ACHN (cell line): ENCODE results near the gene NCKAP5.
A peak's percentile ranks its signal among the peaks of the same experiment; 100 is the strongest.

Source experiments
- DNase-seq: peaks from one replicate; pipeline ENCODE4 v3.0.0-alpha.2; 2015
- in situ Hi-C: cut with HindIII; loops from 2 replicates; pipeline ENCODE4 v1.10.0; 2017; ENCODE audit warnings: low sequenced_read_pairs, low pct_ligation_motif_present, low pct_unique_long_range_greater_than_20kb

NCKAP5 gene

GRCh38 chr2:133378928-133379549, 189.2 kb downstream of the NCKAP5 start:
- no peak for DNase-seq

GRCh38 chr2:133378386-133378785, 189.9 kb downstream of the NCKAP5 start:
- DNase-seq = no peak
- in situ Hi-C loops = no loop called here

More at GRCh38 chr2:133378928-133379549, 189.2 kb downstream of the NCKAP5 start:
- in situ Hi-C loops = no loop called here

GRCh38 chr2:133377599-133377998, 190.7 kb downstream of the NCKAP5 start:
- in situ Hi-C loops = no loop called here
- DNase-seq = no peak

DNA sequence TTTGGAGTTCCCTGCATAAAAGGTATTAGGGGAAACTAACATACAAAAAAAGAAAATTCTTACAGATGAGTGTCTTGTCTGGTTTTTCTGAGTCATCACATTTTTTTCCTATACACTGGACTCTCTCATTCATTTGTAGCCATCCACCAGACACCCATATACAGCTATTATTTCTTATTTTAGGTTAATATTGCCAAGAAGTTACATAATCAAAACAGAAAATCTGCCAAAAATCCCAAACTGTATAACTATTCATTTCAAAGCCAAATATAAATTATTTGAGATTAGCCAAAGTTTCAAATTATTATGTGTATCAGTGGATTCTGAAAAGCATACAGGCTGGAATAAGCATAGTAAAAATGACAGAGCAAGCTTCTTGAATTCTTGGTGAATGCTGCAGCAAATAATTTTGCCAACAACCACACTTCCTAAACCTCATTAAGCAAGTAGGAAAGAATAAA, 191.2 kb downstream of the NCKAP5 start:
- in situ Hi-C loops = no loop called here
- DNase-seq = no peak

DNA sequence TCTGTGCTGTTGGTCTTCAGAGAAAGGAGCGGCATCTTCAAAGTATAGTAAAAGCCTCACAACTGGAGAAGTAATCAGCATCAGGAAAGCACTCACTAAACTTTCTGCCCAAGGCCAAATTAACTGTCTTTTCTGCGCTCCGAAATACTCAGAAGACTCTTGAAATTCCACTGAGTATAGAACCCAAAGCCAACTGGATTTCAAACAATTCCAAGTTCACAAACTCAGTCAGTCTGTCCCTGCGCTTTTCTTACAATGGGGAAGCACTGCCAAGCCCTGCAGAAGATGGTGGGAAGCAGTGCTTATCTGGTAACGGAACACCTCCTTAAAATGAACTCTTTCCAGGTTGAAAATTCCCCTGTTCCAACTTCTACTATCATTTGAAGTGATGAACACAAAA, 193.5 kb downstream of the NCKAP5 start:
- in situ Hi-C loops = no loop called here
- no peak for DNase-seq

GRCh38 chr2:133371286-133371685, 197.0 kb downstream of the NCKAP5 start:
- in situ Hi-C loops = no loop called here
- DNase-seq = no peak

- in situ Hi-C loops = no loop called here
- DNase-seq = no peak
These were observed 198.2 kb downstream of the NCKAP5 start for GRCh38 chr2:133369901-133370658.

- in situ Hi-C loops = no loop called here
- DNase-seq = no peak
These were observed 203.1 kb downstream of the NCKAP5 start for GRCh38 chr2:133365117-133365516.

- no peak for DNase-seq
- in situ Hi-C loops = no loop called here
These were observed 203.6 kb downstream of the NCKAP5 start for GRCh38 chr2:133364636-133365035.

DNA sequence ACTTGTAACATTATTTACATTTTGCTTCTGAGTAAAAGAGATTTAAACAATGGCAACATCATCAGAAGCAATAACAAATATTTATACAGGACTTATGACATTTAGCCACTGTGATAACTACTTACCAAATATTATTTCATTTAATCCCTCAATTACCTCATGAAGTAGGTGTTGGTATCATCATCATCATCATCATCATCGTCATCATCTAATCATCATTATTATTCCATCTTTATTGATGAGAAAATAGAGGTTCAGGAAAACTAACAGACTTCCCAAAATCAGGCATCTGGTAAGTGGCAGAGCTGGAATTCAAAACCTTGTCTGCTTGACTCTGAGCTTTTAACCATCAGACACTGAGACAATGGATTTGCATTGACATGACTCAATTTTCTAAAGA, 204.4 kb downstream of the NCKAP5 start:
- DNase-seq = no peak
- in situ Hi-C loops = no loop called here

DNA sequence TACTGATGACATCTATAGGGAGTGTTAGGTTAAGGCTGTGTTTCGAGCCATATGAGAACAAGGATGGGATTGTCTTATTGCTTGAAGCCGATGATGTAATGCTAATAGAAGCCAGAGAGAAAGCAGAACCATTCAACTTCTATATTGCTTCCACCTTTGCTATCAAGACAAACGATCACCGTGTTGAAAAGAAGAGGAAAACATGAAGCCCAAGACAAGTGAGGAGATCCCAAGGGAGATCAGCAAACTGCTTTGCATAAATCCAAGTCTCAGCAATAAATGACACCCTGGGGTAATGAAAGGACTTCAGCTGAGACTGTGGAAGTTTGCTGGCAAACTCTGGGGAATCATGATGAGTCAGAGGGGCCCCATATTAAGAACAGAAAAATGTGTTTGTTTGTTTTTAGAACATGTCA, 206.2 kb downstream of the NCKAP5 start:
- no peak for DNase-seq
- in situ Hi-C loops = no loop called here

- in situ Hi-C loops = no loop called here
- DNase-seq = no peak
These were observed 207.4 kb downstream of the NCKAP5 start for GRCh38 chr2:133360882-133361281.

GRCh38 chr2:133360190-133360589, 208.1 kb downstream of the NCKAP5 start:
- DNase-seq = no peak
- in situ Hi-C loops = no loop called here

DNA sequence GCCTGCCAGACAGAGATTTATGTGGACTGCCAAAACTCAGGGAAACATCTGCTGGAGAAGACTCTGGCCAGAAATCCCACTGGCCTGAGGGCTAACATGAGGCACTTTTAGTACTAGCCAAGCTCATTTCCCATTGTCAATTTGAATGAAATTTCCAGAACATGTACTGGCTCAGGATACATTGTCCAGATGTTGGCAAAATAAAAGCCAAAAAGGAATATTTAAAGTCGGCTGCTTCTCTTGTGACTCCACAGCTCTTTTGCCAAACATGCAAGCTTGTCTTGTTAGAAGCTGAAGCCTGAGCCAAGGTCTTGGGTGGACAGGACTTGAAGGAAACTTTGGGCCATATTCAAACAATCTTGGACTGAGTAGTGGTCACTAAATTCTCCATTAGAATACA, 215.5 kb downstream of the NCKAP5 start:
- DNase-seq = no peak
- in situ Hi-C loops = no loop called here

GRCh38 chr2:133346654-133347053, 221.6 kb downstream of the NCKAP5 start:
- in situ Hi-C loops = no loop called here
- DNase-seq = peak; percentile 35

DNA sequence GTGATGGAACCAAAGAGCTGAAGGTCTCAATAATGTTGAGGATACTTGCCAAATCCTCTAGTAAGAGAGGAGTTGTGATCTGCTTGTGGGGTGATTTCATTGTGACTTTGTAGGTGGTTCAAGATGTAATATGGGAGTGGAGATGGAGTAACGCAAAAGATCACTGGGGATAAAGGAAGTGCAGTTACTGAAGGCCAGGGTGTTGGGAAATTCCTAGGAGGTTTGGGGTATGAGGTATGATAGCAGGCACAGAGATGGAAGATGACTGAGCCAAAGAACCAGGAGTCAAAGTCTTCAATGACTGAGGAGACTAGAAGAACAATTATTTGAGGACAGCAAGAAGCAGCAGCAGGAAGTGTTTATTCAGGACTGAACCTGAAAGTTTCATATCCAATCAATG, 222.6 kb downstream of the NCKAP5 start:
- in situ Hi-C loops = no loop called here
- no peak for DNase-seq

GRCh38 chr2:133344849-133345248, 223.4 kb downstream of the NCKAP5 start:
- in situ Hi-C loops = no loop called here
- no peak for DNase-seq

DNA sequence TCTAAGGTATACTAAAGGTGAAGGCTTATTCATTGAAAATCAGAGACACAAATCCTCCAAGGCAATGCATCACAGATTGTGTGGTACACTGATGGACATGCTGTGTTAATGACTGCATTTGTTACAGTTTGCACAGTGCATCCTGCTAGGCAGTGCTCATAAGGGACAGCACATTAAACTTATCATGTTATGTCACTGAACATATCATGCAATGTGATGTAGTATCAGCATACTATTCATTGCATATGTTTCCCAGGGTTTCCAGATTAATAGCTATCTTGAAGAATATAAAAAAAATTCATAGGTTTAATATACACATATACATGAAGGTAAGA, 225.3 kb downstream of the NCKAP5 start:
- in situ Hi-C loops = no loop called here
- no peak for DNase-seq

GRCh38 chr2:133342286-133343017, 225.8 kb downstream of the NCKAP5 start:
- in situ Hi-C loops = no loop called here
- no peak for DNase-seq

GRCh38 chr2:133341575-133341974, 226.7 kb downstream of the NCKAP5 start:
- in situ Hi-C loops = no loop called here
- no peak for DNase-seq
